Activated naive CD8-positive, alpha-beta T cell (primary cell): ENCODE data around the gene RBMS1.

Experiments
- H3K27ac Mint-ChIP-seq: one replicate; pipeline ENCODE4 v1.8.0; 2021; ENCODE audit warnings: mixed read lengths
- H3K27me3 Mint-ChIP-seq: one replicate; pipeline ENCODE4 v1.8.0; 2021; ENCODE audit warnings: mixed read lengths
- H3K36me3 Mint-ChIP-seq: one replicate; pipeline ENCODE4 v1.8.0; 2021; ENCODE audit warnings: mixed read lengths
- H3K4me1 Mint-ChIP-seq: one replicate; pipeline ENCODE4 v1.8.0; 2021; ENCODE audit warnings: low read depth, mixed read lengths
- H3K4me3 Mint-ChIP-seq: one replicate; pipeline ENCODE4 v1.8.0; 2021; ENCODE audit warnings: mild to moderate bottlenecking, mixed read lengths
- H3K9me3 Mint-ChIP-seq: one replicate; pipeline ENCODE4 v1.8.0; 2021; ENCODE audit warnings: low read depth, mixed read lengths

RBMS1 gene

GRCh38 chr2:160295519-160296207 lies 197.9 kb downstream of the RBMS1 start:
- H3K4me3 Mint-ChIP-seq, result peak overlapping the region; percentile 56
- peaks cover 51% of the 10 kb centered on the region for H3K36me3 Mint-ChIP-seq
- no peaks in the 10 kb centered on the region for H3K27me3 Mint-ChIP-seq

GRCh38 chr2:160294889-160295288 lies 198.7 kb downstream of the RBMS1 start:
- H3K36me3 Mint-ChIP-seq, result peaks cover 48% of the 10 kb centered on the region
- H3K4me1 Mint-ChIP-seq, result peaks cover 68% of the 10 kb centered on the region
- H3K27me3 Mint-ChIP-seq, result no peaks in the 10 kb centered on the region
- peak overlapping the region; percentile 56 for H3K4me3 Mint-ChIP-seq
- H3K9me3 Mint-ChIP-seq, result no peaks in the 10 kb centered on the region
- H3K27ac Mint-ChIP-seq, result peak overlapping the region; percentile 66

More at GRCh38 chr2:160295519-160296207, 197.9 kb downstream of the RBMS1 start:
- Mint-ChIP-seq H3K9me3 (no peaks in the 10 kb centered on the region), H3K4me1 (peaks cover 73% of the 10 kb centered on the region), H3K27ac (peak overlapping the region; percentile 66)

GRCh38 chr2:160294339-160294803 lies 199.2 kb downstream of the RBMS1 start:
- Mint-ChIP-seq H3K36me3 (peaks cover 43% of the 10 kb centered on the region), H3K9me3 (no peaks in the 10 kb centered on the region), H3K4me1 (peaks cover 63% of the 10 kb centered on the region)

GRCh38 chr2:160293391-160294091 lies 200.1 kb downstream of the RBMS1 start:
- Mint-ChIP-seq H3K4me3 (no peak overlapping the region), H3K4me1 (peaks cover 54% of the 10 kb centered on the region), H3K36me3 (peaks cover 35% of the 10 kb centered on the region), H3K27ac (peak overlapping the region; percentile 66), H3K9me3 (no peaks in the 10 kb centered on the region), H3K27me3 (no peaks in the 10 kb centered on the region)

More at GRCh38 chr2:160294339-160294803, 199.2 kb downstream of the RBMS1 start:
- Mint-ChIP-seq H3K4me3 (no peak overlapping the region), H3K27ac (peak overlapping the region; percentile 66), H3K27me3 (no peaks in the 10 kb centered on the region)

GRCh38 chr2:160292225-160292624 lies 201.4 kb downstream of the RBMS1 start:
- H3K4me1 Mint-ChIP-seq, result peaks cover 41% of the 10 kb centered on the region
- H3K4me3 Mint-ChIP-seq, result no peak overlapping the region
- peak overlapping the region; percentile 35 for H3K27ac Mint-ChIP-seq
- H3K36me3 Mint-ChIP-seq, result peaks cover 22% of the 10 kb centered on the region
- no peaks in the 10 kb centered on the region for H3K27me3 Mint-ChIP-seq
- no peaks in the 10 kb centered on the region for H3K9me3 Mint-ChIP-seq

GRCh38 chr2:160291382-160291781 lies 202.2 kb downstream of the RBMS1 start:
- Mint-ChIP-seq H3K9me3 (no peaks in the 10 kb centered on the region), H3K27ac (peak overlapping the region; percentile 35), H3K4me3 (no peak overlapping the region), H3K4me1 (peaks cover 33% of the 10 kb centered on the region), H3K27me3 (no peaks in the 10 kb centered on the region), H3K36me3 (peaks cover 19% of the 10 kb centered on the region)

DNA sequence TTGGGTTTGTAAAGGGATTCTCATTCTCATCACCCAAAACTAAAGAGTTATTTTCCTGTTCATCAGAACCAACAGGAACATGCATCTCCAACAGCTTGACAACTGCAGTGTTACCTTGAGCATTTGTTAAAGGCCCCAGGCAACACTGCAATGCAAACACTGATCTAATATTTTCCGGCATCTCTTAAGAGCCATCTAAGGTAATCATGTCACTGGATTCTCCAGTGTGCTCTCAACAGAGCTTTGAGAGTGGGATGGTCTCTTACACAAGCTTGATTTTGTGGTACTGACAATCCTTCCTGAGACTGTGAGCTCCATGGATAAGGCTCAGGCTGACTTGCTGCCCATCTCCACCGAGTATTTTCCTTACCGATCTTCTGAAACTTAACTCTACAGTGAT lies 203.0 kb downstream of the RBMS1 start:
- H3K4me1 Mint-ChIP-seq, result peaks cover 25% of the 10 kb centered on the region
- H3K27ac Mint-ChIP-seq, result peak overlapping the region; percentile 7
- H3K9me3 Mint-ChIP-seq, result no peaks in the 10 kb centered on the region
- no peaks in the 10 kb centered on the region for H3K27me3 Mint-ChIP-seq
- peaks cover 13% of the 10 kb centered on the region for H3K36me3 Mint-ChIP-seq
- H3K4me3 Mint-ChIP-seq, result no peak overlapping the region

DNA sequence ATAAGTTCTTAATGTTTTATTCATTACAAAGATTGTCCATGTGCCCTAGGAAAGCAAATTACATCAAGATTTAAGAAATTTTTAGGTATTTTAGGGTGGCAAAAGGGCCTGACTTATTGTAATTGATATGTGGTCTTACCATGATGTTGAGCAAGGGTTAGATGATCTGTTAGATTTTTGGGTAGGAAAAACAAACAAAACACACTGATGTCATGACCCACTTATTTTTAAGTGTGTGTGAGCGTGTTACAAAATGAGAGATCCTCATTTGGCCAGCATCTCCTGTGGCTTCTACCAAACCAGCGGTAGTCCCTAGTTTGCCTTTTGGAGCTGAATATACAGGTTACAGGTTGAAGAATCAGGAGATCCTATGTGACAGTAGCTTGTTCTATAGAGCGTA lies 203.8 kb downstream of the RBMS1 start:
- H3K4me1 Mint-ChIP-seq, result peaks cover 17% of the 10 kb centered on the region
- H3K27ac Mint-ChIP-seq, result peak overlapping the region; percentile 41
- H3K4me3 Mint-ChIP-seq, result no peak overlapping the region
- H3K27me3 Mint-ChIP-seq, result no peaks in the 10 kb centered on the region
- H3K36me3 Mint-ChIP-seq, result peaks cover 11% of the 10 kb centered on the region
- H3K9me3 Mint-ChIP-seq, result no peaks in the 10 kb centered on the region

DNA sequence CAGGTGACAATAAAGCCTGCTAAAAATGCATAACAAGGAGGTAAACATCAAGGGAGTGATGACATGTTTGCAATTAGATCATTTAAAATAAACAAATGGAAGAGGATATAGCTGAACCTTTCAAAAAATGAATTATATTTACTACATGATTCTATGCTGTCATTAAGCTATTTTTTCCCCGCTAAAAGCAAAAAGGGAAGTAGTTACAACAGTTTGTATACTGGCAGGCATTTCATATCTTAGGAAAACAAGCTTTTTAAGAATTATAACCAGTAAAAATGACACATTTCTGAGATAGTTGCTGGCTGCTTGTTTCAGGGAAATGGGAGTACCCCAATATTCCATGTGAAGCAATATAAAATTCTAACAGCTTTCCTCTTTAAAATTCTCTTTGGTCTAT lies 204.5 kb downstream of the RBMS1 start:
- Mint-ChIP-seq H3K4me3 (no peak overlapping the region), H3K36me3 (peaks cover 10% of the 10 kb centered on the region), H3K4me1 (peaks cover 12% of the 10 kb centered on the region), H3K9me3 (no peaks in the 10 kb centered on the region), H3K27ac (peak overlapping the region; percentile 66), H3K27me3 (no peaks in the 10 kb centered on the region)

- Mint-ChIP-seq H3K9me3 (no peaks in the 10 kb centered on the region), H3K36me3 (peaks cover 10% of the 10 kb centered on the region), H3K4me3 (no peak overlapping the region), H3K27me3 (no peaks in the 10 kb centered on the region), H3K27ac (peak overlapping the region; percentile 66), H3K4me1 (peaks cover 9% of the 10 kb centered on the region)
These were observed 205.3 kb downstream of the RBMS1 start for GRCh38 chr2:160288324-160288723.

GRCh38 chr2:160287476-160287875 lies 206.1 kb downstream of the RBMS1 start:
- Mint-ChIP-seq H3K4me1 (peaks cover 5% of the 10 kb centered on the region), H3K9me3 (no peaks in the 10 kb centered on the region), H3K4me3 (no peak overlapping the region), H3K27me3 (no peaks in the 10 kb centered on the region), H3K36me3 (peaks cover 7% of the 10 kb centered on the region), H3K27ac (no peak overlapping the region)

DNA sequence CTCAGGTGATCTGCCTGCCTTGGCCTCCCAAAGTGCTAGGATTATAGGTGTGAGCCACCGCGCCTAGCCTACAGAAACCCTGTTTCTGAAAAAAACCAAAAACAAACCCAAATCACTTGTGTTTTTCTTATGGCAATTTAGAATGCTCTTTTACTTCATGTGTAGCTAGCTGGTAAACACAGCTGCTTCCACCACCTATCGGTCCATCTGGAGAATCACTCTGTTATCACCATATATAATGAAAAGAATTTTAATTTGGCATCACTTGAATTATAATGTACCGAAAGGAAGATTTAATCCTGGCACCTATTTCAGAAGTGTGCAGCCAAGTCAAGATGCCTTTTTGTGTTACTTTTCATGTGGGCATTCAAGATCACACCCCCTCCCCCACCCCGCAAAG lies 207.1 kb downstream of the RBMS1 start:
- Mint-ChIP-seq H3K36me3 (peaks cover 7% of the 10 kb centered on the region), H3K4me3 (no peak overlapping the region), H3K27me3 (no peaks in the 10 kb centered on the region), H3K9me3 (no peaks in the 10 kb centered on the region), H3K27ac (peak overlapping the region; percentile 34), H3K4me1 (peaks cover 6% of the 10 kb centered on the region)

DNA sequence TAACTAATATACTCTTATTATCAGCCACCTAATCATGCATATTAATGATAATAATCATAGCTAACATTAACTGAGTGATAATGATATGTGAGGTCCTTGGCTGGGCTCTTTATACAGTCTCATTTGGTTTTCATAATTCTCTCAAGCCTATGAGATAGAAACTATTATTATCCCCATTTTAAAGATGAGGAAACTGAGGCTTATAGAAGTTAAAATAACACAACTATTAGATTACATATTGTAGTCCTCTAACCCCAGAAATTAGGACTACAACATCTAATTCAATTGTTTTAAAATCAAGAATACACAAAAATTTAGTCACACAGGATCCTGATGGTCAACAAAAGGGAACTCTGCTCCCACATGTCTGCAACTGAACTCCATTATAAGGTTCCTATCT lies 209.9 kb downstream of the RBMS1 start:
- H3K27ac Mint-ChIP-seq, result no peak overlapping the region
- no peaks in the 10 kb centered on the region for H3K27me3 Mint-ChIP-seq
- no peaks in the 10 kb centered on the region for H3K9me3 Mint-ChIP-seq
- H3K4me1 Mint-ChIP-seq, result peaks cover 22% of the 10 kb centered on the region
- no peak overlapping the region for H3K4me3 Mint-ChIP-seq
- peaks cover 9% of the 10 kb centered on the region for H3K36me3 Mint-ChIP-seq

DNA sequence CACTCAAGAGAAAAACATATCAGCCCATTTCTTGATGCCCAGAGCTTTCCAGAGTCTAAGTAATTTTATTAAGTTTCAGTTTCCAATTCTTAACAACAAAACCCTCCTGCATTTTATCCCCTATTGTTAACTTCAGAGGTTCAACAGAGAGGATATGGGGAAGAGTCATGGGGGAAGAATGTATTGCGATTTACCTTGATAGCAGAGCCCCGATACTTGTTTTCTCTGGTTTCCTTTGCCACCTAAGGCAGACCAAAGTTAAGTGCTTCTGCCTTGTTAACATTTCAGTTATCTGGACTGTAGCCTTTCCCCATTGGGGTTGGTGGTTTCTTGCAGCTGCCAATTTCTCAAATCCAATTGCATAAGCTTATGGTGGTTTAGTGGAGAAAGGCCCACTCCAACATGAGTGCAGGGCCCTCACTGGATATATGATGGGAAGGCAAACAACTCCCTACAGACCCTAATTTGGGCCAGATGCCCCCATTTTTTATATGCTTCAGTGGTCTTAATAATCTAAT lies 211.5 kb downstream of the RBMS1 start:
- H3K27ac Mint-ChIP-seq, result peak overlapping the region; percentile 30
- no peaks in the 10 kb centered on the region for H3K9me3 Mint-ChIP-seq
- H3K4me1 Mint-ChIP-seq, result peaks cover 28% of the 10 kb centered on the region
- no peak overlapping the region for H3K4me3 Mint-ChIP-seq
- peaks cover 9% of the 10 kb centered on the region for H3K36me3 Mint-ChIP-seq
- no peaks in the 10 kb centered on the region for H3K27me3 Mint-ChIP-seq

- Mint-ChIP-seq H3K27me3 (no peaks in the 10 kb centered on the region), H3K9me3 (no peaks in the 10 kb centered on the region), H3K4me1 (peaks cover 28% of the 10 kb centered on the region), H3K36me3 (peaks cover 9% of the 10 kb centered on the region), H3K4me3 (no peak overlapping the region), H3K27ac (peak overlapping the region; percentile 34)
These were observed 212.4 kb downstream of the RBMS1 start for GRCh38 chr2:160281213-160281612.
